ES-I3 (cell line): ENCODE data around the gene ARHGAP10.

Experiments
- H3K36me3 ChIP-seq: 2 replicates; pipeline ENCODE4 v1.6.1; 2013; ENCODE audit warnings: mild to moderate bottlenecking, low read length, control low read depth, moderate library complexity; ENCODE audit not compliant: insufficient read depth
- H3K4me1 ChIP-seq: 2 replicates; pipeline ENCODE4 v1.6.1; 2013; ENCODE audit warnings: mild to moderate bottlenecking, control low read depth, low read length; ENCODE audit not compliant: insufficient read depth
- H3K9ac ChIP-seq: 2 replicates; pipeline ENCODE4 v1.6.1; 2013; ENCODE audit warnings: low read depth, mild to moderate bottlenecking, low read length, moderate library complexity
- H3K9me3 ChIP-seq: 2 replicates; pipeline ENCODE4 v1.6.1; 2013; ENCODE audit warnings: mild to moderate bottlenecking, low read length, moderate library complexity; ENCODE audit not compliant: control insufficient read depth, insufficient read depth

The ARHGAP10 gene

GRCh38 chr4:148065075-148065474 lies 333.2 kb downstream of the ARHGAP10 start:
- Histone ChIP-seq H3K9ac (no peak overlapping the region), H3K36me3 (no peaks in the 10 kb centered on the region), H3K4me1 (peaks cover 11% of the 10 kb centered on the region), H3K9me3 (no peaks in the 10 kb centered on the region)

GRCh38 chr4:148067301-148067916 lies 335.5 kb downstream of the ARHGAP10 start:
- Histone ChIP-seq H3K9ac (no peak overlapping the region), H3K4me1 (no peaks in the 10 kb centered on the region), H3K36me3 (no peaks in the 10 kb centered on the region), H3K9me3 (no peaks in the 10 kb centered on the region)

- Histone ChIP-seq H3K9me3 (0 out of 2 replicates have a peak, but pooled peaks cover under 1% of the 10 kb centered on the region), H3K9ac (no peak overlapping the region), H3K4me1 (no peaks in the 10 kb centered on the region), H3K36me3 (0 out of 2 replicates have a peak, but pooled peaks cover 3% of the 10 kb centered on the region)
Observed at GRCh38 chr4:148068065-148068911, 336.4 kb downstream of the ARHGAP10 start.

- Histone ChIP-seq H3K4me1 (no peaks in the 10 kb centered on the region), H3K9ac (no peak overlapping the region), H3K9me3 (peaks cover 10% of the 10 kb centered on the region), H3K36me3 (0 out of 2 replicates have a peak, but pooled peaks cover 3% of the 10 kb centered on the region)
Observed at GRCh38 chr4:148069086-148069894, 337.4 kb downstream of the ARHGAP10 start.

GRCh38 chr4:148069895-148070178 lies 337.9 kb downstream of the ARHGAP10 start:
- Histone ChIP-seq H3K9ac (no peak overlapping the region), H3K9me3 (peaks cover 15% of the 10 kb centered on the region), H3K36me3 (0 out of 2 replicates have a peak, but pooled peaks cover 3% of the 10 kb centered on the region), H3K4me1 (no peaks in the 10 kb centered on the region)

- Histone ChIP-seq H3K36me3 (0 out of 2 replicates have a peak, but pooled peaks cover 3% of the 10 kb centered on the region), H3K4me1 (no peaks in the 10 kb centered on the region), H3K9me3 (peaks cover 15% of the 10 kb centered on the region), H3K9ac (no peak overlapping the region)
Observed at GRCh38 chr4:148071009-148071408, 339.1 kb downstream of the ARHGAP10 start.

- no peaks in the 10 kb centered on the region for H3K4me1 ChIP-seq
- 0 out of 2 replicates have a peak, but pooled peaks cover 3% of the 10 kb centered on the region for H3K36me3 ChIP-seq
- no peak overlapping the region for H3K9ac ChIP-seq
- peaks cover 17% of the 10 kb centered on the region for H3K9me3 ChIP-seq
Observed at GRCh38 chr4:148072789-148073188, 340.9 kb downstream of the ARHGAP10 start.

GRCh38 chr4:148073349-148073748 lies 341.5 kb downstream of the ARHGAP10 start:
- no peaks in the 10 kb centered on the region for H3K4me1 ChIP-seq
- H3K9ac ChIP-seq, result no peak overlapping the region
- peaks cover 17% of the 10 kb centered on the region for H3K9me3 ChIP-seq
- H3K36me3 ChIP-seq, result 0 out of 2 replicates have a peak, but pooled peaks cover 3% of the 10 kb centered on the region

- H3K9ac ChIP-seq, result no peak overlapping the region
- H3K36me3 ChIP-seq, result 0 out of 2 replicates have a peak, but pooled peaks cover 3% of the 10 kb centered on the region
- H3K9me3 ChIP-seq, result peaks cover 17% of the 10 kb centered on the region
- no peaks in the 10 kb centered on the region for H3K4me1 ChIP-seq
Observed at GRCh38 chr4:148074462-148074861, 342.6 kb downstream of the ARHGAP10 start.

- no peak overlapping the region for H3K9ac ChIP-seq
- 0 out of 2 replicates have a peak, but pooled peaks cover 3% of the 10 kb centered on the region for H3K36me3 ChIP-seq
- H3K4me1 ChIP-seq, result no peaks in the 10 kb centered on the region
- peaks cover 17% of the 10 kb centered on the region for H3K9me3 ChIP-seq
Observed at GRCh38 chr4:148075438-148075837, 343.6 kb downstream of the ARHGAP10 start.

- Histone ChIP-seq H3K36me3 (0 out of 2 replicates have a peak, but pooled peaks cover 3% of the 10 kb centered on the region), H3K9me3 (peaks cover 17% of the 10 kb centered on the region), H3K4me1 (no peaks in the 10 kb centered on the region), H3K9ac (no peak overlapping the region)
Observed at GRCh38 chr4:148076964-148077363, 345.1 kb downstream of the ARHGAP10 start.

GRCh38 chr4:148077581-148077980 lies 345.7 kb downstream of the ARHGAP10 start:
- H3K36me3 ChIP-seq, result 0 out of 2 replicates have a peak, but pooled peaks cover 3% of the 10 kb centered on the region
- H3K9me3 ChIP-seq, result peaks cover 17% of the 10 kb centered on the region
- H3K4me1 ChIP-seq, result no peaks in the 10 kb centered on the region
- H3K9ac ChIP-seq, result no peak overlapping the region

GRCh38 chr4:148078061-148078460 lies 346.2 kb downstream of the ARHGAP10 start:
- H3K36me3 ChIP-seq, result 0 out of 2 replicates have a peak, but pooled peaks cover 1% of the 10 kb centered on the region
- no peaks in the 10 kb centered on the region for H3K4me1 ChIP-seq
- no peak overlapping the region for H3K9ac ChIP-seq
- peaks cover 17% of the 10 kb centered on the region for H3K9me3 ChIP-seq

GRCh38 chr4:148079961-148080360 lies 348.1 kb downstream of the ARHGAP10 start:
- Histone ChIP-seq H3K36me3 (no peaks in the 10 kb centered on the region), H3K4me1 (no peaks in the 10 kb centered on the region), H3K9me3 (peaks cover 2% of the 10 kb centered on the region; the same call in 1 of the 2 replicates), H3K9ac (no peak overlapping the region)
